Measurements from ENCODE around the gene BTBD9. TPM values are rescaled to one million over a fixed set of nuclear protein-coding genes. Genes with fewer than 3 reads are reported as not detected.
A peak's percentile ranks its signal among the peaks of the same experiment; 100 is the strongest.

BTBD9 gene
- total and polyA plus RNA-seq, 4 donors = 8.7 to 73.9 (median 28.3) TPM

DNA sequence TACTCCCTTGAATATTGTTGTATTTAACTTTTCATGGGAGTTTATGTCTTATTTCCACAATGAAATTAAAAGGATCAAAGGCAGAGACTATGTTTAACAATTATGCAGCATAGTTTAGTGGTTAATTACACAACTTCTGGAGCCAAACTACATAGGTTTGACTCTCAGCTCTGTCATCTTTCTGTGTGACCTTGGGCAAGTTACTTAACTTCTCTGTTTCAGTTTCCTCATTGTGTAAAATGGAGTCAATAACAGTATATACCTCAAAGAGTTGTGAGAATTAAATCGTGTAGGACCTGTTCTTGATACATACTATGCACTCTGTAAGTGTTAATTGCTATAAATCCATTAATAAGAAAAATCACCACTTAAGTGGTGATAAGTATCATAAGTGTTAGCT is 48.3 kb downstream of the BTBD9 start:
- Histone ChIP-seq H3K27me3 (ENCODE audit: control insufficient read depth in 3 of 3, insufficient read depth in 3 of 3, low read length in 2 of 3) (no peaks in the 10 kb centered on the region), H3K4me1 (ENCODE audit: control insufficient read depth in 5 of 5, insufficient read depth in 5 of 5, low read length in 5 of 5) (peaks cover 0 to 5% (median 0%) of the 10 kb centered on the region in 5 donors), H3K27ac (ENCODE audit: low read depth in 1 of 2, low read length in 1 of 2) (no peak overlapping the region), H3K36me3 (ENCODE audit: control insufficient read depth in 4 of 4, insufficient read depth in 4 of 4, low read length in 4 of 4) (peaks cover 0 to 18% (median 12%) of the 10 kb centered on the region in 4 donors), H3K4me3 (no peak overlapping the region), H3K9me3 (ENCODE audit: control insufficient read depth in 4 of 4, insufficient read depth in 3 of 4, low read length in 3 of 4) (no peaks in the 10 kb centered on the region), H3K9ac (ENCODE audit: insufficient read depth in 1 of 2, low read length in 2 of 2) (no peak overlapping the region)
- 77 to 82% methylated on average over 1 of the region's 1 CpG for WGBS, 2 donors
- no peak for ATAC-seq (ENCODE audit: insufficient read depth, low FRiP score)
- DNase-seq = no peak
- TF ChIP-seq, protein P1, sequence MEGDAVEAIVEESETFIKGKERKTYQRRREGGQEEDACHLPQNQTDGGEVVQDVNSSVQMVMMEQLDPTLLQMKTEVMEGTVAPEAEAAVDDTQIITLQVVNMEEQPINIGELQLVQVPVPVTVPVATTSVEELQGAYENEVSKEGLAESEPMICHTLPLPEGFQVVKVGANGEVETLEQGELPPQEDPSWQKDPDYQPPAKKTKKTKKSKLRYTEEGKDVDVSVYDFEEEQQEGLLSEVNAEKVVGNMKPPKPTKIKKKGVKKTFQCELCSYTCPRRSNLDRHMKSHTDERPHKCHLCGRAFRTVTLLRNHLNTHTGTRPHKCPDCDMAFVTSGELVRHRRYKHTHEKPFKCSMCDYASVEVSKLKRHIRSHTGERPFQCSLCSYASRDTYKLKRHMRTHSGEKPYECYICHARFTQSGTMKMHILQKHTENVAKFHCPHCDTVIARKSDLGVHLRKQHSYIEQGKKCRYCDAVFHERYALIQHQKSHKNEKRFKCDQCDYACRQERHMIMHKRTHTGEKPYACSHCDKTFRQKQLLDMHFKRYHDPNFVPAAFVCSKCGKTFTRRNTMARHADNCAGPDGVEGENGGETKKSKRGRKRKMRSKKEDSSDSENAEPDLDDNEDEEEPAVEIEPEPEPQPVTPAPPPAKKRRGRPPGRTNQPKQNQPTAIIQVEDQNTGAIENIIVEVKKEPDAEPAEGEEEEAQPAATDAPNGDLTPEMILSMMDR (IDR thresholded peaks at IDR 0.05; ENCODE audit: control extremely low read depth, extremely low read depth) = no peak

DNA sequence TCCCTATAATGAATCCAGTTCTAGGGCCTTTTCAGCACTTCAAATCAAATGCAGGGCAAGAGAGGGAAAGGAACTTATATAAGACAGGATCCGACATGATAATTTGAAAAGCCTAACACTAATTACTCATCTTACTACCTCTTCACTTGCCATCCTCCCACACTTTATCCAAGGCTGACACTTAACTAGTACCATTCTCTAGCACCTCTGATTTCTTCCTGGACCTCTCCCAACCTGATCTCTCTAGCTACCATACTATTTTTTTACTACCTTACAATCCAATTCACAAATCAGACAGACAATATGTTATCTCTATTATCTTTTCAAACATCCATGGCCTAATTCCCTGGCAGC is 50.4 kb downstream of the BTBD9 start:
- Histone ChIP-seq H3K9me3 (ENCODE audit: control insufficient read depth in 4 of 4, insufficient read depth in 3 of 4, low read length in 3 of 4) (no peaks in the 10 kb centered on the region), H3K4me1 (ENCODE audit: control insufficient read depth in 5 of 5, insufficient read depth in 5 of 5, low read length in 5 of 5) (peaks cover 0 to 3% (median 0%) of the 10 kb centered on the region in 5 donors), H3K36me3 (ENCODE audit: control insufficient read depth in 4 of 4, insufficient read depth in 4 of 4, low read length in 4 of 4) (peaks cover 0 to 18% (median 12%) of the 10 kb centered on the region in 4 donors), H3K9ac (ENCODE audit: insufficient read depth in 1 of 2, low read length in 2 of 2) (no peak overlapping the region), H3K27me3 (ENCODE audit: control insufficient read depth in 3 of 3, insufficient read depth in 3 of 3, low read length in 2 of 3) (no peaks in the 10 kb centered on the region), H3K4me3 (no peak overlapping the region), H3K27ac (ENCODE audit: low read depth in 1 of 2, low read length in 1 of 2) (peak overlapping the region in 1 of 2 donors; percentile 2)
- WGBS, 2 donors = 96 to 97% methylated on average over 1 of the region's 1 CpG
- no peak for DNase-seq
- TF ChIP-seq, protein P1 (IDR thresholded peaks at IDR 0.05; ENCODE audit: control extremely low read depth, extremely low read depth) = no peak
- ATAC-seq (ENCODE audit: insufficient read depth, low FRiP score) = no peak

DNA sequence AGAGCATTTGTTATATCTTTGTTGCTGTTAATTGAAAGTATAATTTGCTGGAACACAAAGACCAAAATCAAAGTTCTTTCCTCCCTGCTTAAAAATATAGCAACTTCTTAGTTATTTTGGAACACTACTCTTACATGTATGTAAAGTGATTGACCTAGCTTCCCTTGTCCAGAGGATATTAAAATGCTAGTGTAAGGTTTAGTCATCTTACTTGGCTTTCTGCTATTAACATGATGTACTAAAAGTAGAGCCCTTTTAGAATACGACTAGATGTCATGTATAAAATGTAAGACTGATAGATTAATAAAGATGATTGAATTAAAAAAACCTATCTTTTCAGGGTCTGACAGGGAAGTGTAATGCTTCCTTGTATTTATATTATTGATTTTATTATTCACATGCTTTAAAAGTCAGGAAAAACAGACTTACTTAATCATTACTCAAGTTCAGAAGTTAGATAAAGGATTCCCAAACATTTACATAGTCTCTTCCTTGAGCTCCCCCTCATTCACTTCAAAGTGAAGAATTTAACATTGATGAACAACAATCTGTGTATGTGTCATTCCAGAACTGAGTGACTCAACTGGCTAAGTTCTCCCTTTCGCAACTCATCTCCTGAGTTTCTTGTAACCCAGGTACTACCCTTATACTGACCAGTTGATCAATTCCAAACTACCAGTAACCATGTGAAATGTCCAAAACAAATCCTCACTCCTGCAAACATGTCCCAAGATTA is 50.9 kb downstream of the BTBD9 start:
- H3K27ac ChIP-seq (ENCODE audit: low read depth in 1 of 2, low read length in 1 of 2) = peak overlapping the region in 1 of 2 donors; percentile 2

More for the DNA sequence above, 50.9 kb downstream of the BTBD9 start:
- Histone ChIP-seq H3K36me3 (ENCODE audit: control insufficient read depth in 4 of 4, insufficient read depth in 4 of 4, low read length in 4 of 4) (peaks cover 0 to 15% (median 9%) of the 10 kb centered on the region in 4 donors), H3K9me3 (ENCODE audit: control insufficient read depth in 4 of 4, insufficient read depth in 3 of 4, low read length in 3 of 4) (no peaks in the 10 kb centered on the region), H3K4me3 (no peak overlapping the region), H3K27me3 (ENCODE audit: control insufficient read depth in 3 of 3, insufficient read depth in 3 of 3, low read length in 2 of 3) (no peaks in the 10 kb centered on the region), H3K4me1 (ENCODE audit: control insufficient read depth in 5 of 5, insufficient read depth in 5 of 5, low read length in 5 of 5) (peaks cover 0 to 3% (median 0%) of the 10 kb centered on the region in 5 donors), H3K9ac (ENCODE audit: insufficient read depth in 1 of 2, low read length in 2 of 2) (no peak overlapping the region)
- no peak for DNase-seq
- ATAC-seq (ENCODE audit: insufficient read depth, low FRiP score) = no peak
- TF ChIP-seq, protein P1 (IDR thresholded peaks at IDR 0.05; ENCODE audit: control extremely low read depth, extremely low read depth) = no peak
- WGBS, 2 donors = 79 to 89% methylated on average over 2 of the region's 2 CpGs
